Astrocyte (in vitro differentiated cells and primary cell): Measurements from ENCODE around the gene COPS7A. TPM values are rescaled to one million over a fixed set of nuclear protein-coding genes. Genes with fewer than 3 reads are reported as not detected.
A peak's percentile ranks its signal among the peaks of the same experiment; 100 is the strongest.

ENCODE experiments used
- DNase-seq: peaks from one replicate; pipeline ENCODE4 v3.0.0-alpha.2; 2010; ENCODE audit warnings: low read depth
- FAIRE-seq: peaks from 2 replicates; lab custom pipeline; 2011; peaks lifted over from hg19 to GRCh38; lab: Jason Lieb, UNC
- H2AFZ ChIP-seq: 2 replicates; pipeline ENCODE4 v1.6.0; 2012; ENCODE audit warnings: low read depth, low read length, inconsistent platforms
- H3K27ac ChIP-seq: 2 replicates; pipeline ENCODE4 v1.5.1; 2011; ENCODE audit warnings: low read depth, low read length, inconsistent platforms
- H3K27me3 ChIP-seq: 2 replicates; pipeline ENCODE4 v1.6.0; 2011; ENCODE audit warnings: low read length, inconsistent platforms; ENCODE audit not compliant: insufficient read depth
- H3K36me3 ChIP-seq: 2 replicates; pipeline ENCODE4 v1.5.1; 2011; ENCODE audit warnings: low read length, inconsistent platforms; ENCODE audit not compliant: insufficient read depth
- H3K4me1 ChIP-seq: 2 replicates; pipeline ENCODE4 v1.5.1; 2011; ENCODE audit warnings: low read length, inconsistent platforms; ENCODE audit not compliant: insufficient read depth
- H3K4me2 ChIP-seq: 2 replicates; pipeline ENCODE4 v1.6.0; 2012; ENCODE audit warnings: low read length, inconsistent platforms
- H3K4me3 ChIP-seq: 2 replicates; pipeline ENCODE4 v1.5.1; 2011; ENCODE audit warnings: low read depth, mild to moderate bottlenecking, low read length, inconsistent platforms; ENCODE audit not compliant: insufficient read depth
- H3K79me2 ChIP-seq: 2 replicates; pipeline ENCODE4 v1.6.0; 2012; ENCODE audit warnings: mild to moderate bottlenecking, low read length, inconsistent platforms; ENCODE audit not compliant: insufficient read depth
- H3K9ac ChIP-seq: 2 replicates; pipeline ENCODE4 v1.6.0; 2012; ENCODE audit warnings: mild to moderate bottlenecking, low read length, inconsistent platforms
- H3K9me3 ChIP-seq: 2 replicates; pipeline ENCODE4 v1.5.1; 2012; ENCODE audit warnings: low read depth, mild to moderate bottlenecking, low read length, inconsistent platforms; ENCODE audit not compliant: insufficient read depth
- H4K20me1 ChIP-seq: 2 replicates; pipeline ENCODE4 v1.6.0; 2012; ENCODE audit warnings: low read length, inconsistent platforms; ENCODE audit not compliant: insufficient read depth
- H3K27ac Mint-ChIP-seq: one replicate; pipeline ENCODE4 v1.8.0; 2021; ENCODE audit warnings: mild to moderate bottlenecking, mixed read lengths; ENCODE audit not compliant: unreplicated experiment
- H3K27me3 Mint-ChIP-seq: one replicate; pipeline ENCODE4 v1.8.0; 2021; ENCODE audit warnings: low read depth, mixed read lengths; ENCODE audit not compliant: unreplicated experiment
- H3K36me3 Mint-ChIP-seq: one replicate; pipeline ENCODE4 v1.8.0; 2021; ENCODE audit warnings: low read depth, mixed read lengths; ENCODE audit not compliant: unreplicated experiment
- H3K4me1 Mint-ChIP-seq: one replicate; pipeline ENCODE4 v1.8.0; 2021; ENCODE audit warnings: low read depth, mixed read lengths; ENCODE audit not compliant: unreplicated experiment
- H3K4me3 Mint-ChIP-seq: one replicate; pipeline ENCODE4 v1.8.0; 2021; ENCODE audit warnings: mild to moderate bottlenecking, moderate library complexity, mixed read lengths; ENCODE audit not compliant: unreplicated experiment
- H3K9me3 Mint-ChIP-seq: one replicate; pipeline ENCODE4 v1.8.0; 2021; ENCODE audit warnings: mild to moderate bottlenecking, mixed read lengths; ENCODE audit not compliant: unreplicated experiment
- CTCF ChIP-seq: IDR thresholded peaks from 2 replicates; pipeline ENCODE4 v1.5.1; 2011; ENCODE audit warnings: low read depth, mild to moderate bottlenecking, inconsistent platforms, low read length, moderate library complexity; ENCODE audit not compliant: insufficient read depth
- EZH2 ChIP-seq: IDR thresholded peaks from 2 replicates; pipeline ENCODE4 v1.6.1; 2012; ENCODE audit warnings: mild to moderate bottlenecking, low read length, inconsistent platforms; ENCODE audit not compliant: insufficient read depth
- total RNA-seq: library from RNA; stranded (reverse); gene quantifications from 2 replicates; pipeline ENCODE4 v1.2.1, GENCODE V29; 2021

Gene COPS7A
- total RNA-seq, 1 donor from 2014 or later, result 47.3 TPM

GRCh38 chr12:6765048-6765633 is 41.3 kb downstream of the COPS7A start:
- H3K4me2 ChIP-seq, result peak overlapping the region; percentile 94
- Mint-ChIP-seq H3K36me3 (peaks cover 12% of the 10 kb centered on the region), H3K9me3 (no peaks in the 10 kb centered on the region), H3K4me1 (peaks cover 31% of the 10 kb centered on the region), H3K27me3 (peaks cover 2% of the 10 kb centered on the region), H3K27ac (peak overlapping the region; percentile 70), H3K4me3 (peak overlapping the region; percentile 80)
- H2AFZ ChIP-seq, result no peak overlapping the region
- peaks cover 33% of the 10 kb centered on the region for H4K20me1 ChIP-seq
- H3K4me1 ChIP-seq, result peaks cover 39% of the 10 kb centered on the region
- no peak overlapping the region for H3K9ac ChIP-seq
- H3K4me3 ChIP-seq, result no peak overlapping the region
- H3K36me3 ChIP-seq, result peaks cover 4% of the 10 kb centered on the region
- TF ChIP-seq CTCF (no peak), EZH2 (no peak)
- no peaks in the 10 kb centered on the region for H3K27me3 ChIP-seq
- DNase-seq (no peak), FAIRE-seq (no peak)
- no peaks in the 10 kb centered on the region for H3K9me3 ChIP-seq
- peaks cover 33% of the 10 kb centered on the region for H3K79me2 ChIP-seq
- H3K27ac ChIP-seq, result peak overlapping the region; percentile 72

GRCh38 chr12:6765634-6766581 is 42.1 kb downstream of the COPS7A start, which contains the start of gene PTMS:
Gene PTMS (plus strand): TSS chr12:6766363. CDS start chr12:6766706, 343 bp downstream.
- Histone ChIP-seq H3K4me2 (peak within 1 kb of the TSS; percentile 94), H3K79me2 (peaks cover 33% of the 10 kb centered on the region), H3K36me3 (peaks cover 6% of the 10 kb centered on the region), H3K9me3 (no peaks in the 10 kb centered on the region), H4K20me1 (peaks cover 40% of the 10 kb centered on the region), H3K4me3 (peak within 1 kb of the TSS; percentile 95), H3K27ac (peak within 1 kb of the TSS; percentile 72), H3K27me3 (no peaks in the 10 kb centered on the region), H2AFZ (no peak within 1 kb of the TSS), H3K9ac (peak within 1 kb of the TSS; percentile 85), H3K4me1 (peaks cover 39% of the 10 kb centered on the region)
- H3K9me3 Mint-ChIP-seq, result no peaks in the 10 kb centered on the region
- no peaks in the 10 kb centered on the region for H3K27me3 Mint-ChIP-seq
- peak within 1 kb of the TSS; percentile 81 for H3K27ac Mint-ChIP-seq
- peaks cover 32% of the 10 kb centered on the region for H3K4me1 Mint-ChIP-seq
- DNase-seq, result peak; percentile 96
- FAIRE-seq, result no peak
- H3K4me3 Mint-ChIP-seq, result peak within 1 kb of the TSS; percentile 95
- peaks cover 12% of the 10 kb centered on the region for H3K36me3 Mint-ChIP-seq
- TF ChIP-seq EZH2, result no peak
- TF ChIP-seq CTCF, result no peak
